Endothelial cell of umbilical vein (primary cell): ENCODE measurements around the gene UBTD2. TPM values are rescaled to one million over a fixed set of nuclear protein-coding genes. Genes with fewer than 3 reads are reported as not detected.

Source experiments
- BruUV-seq: library from RNA; stranded (reverse); fragments of 400-500 nt; replicated peaks from 2 replicates; lab custom pipeline; 2021; lab: Mats Ljungman, UMichigan
- CTCF ChIA-PET: fragments of 300-600, 350-600 bp; sonication (Branson Sonifier 250); formaldehyde crosslinking; loops from one replicate; lab custom pipeline; 2021; ENCODE audit warnings: antibody characterized with exemption, inconsistent platforms; lab: Charles Lee
- POLR2A ChIA-PET: fragments of 300-600, 350-600 bp; sonication (Branson Sonifier 250); formaldehyde crosslinking; loops from one replicate; lab custom pipeline; 2021; ENCODE audit warnings: antibody characterized with exemption, inconsistent platforms; lab: Charles Lee
- DNase-seq: peaks from one replicate; pipeline ENCODE4 v3.0.0-alpha.2; 2011; ENCODE audit warnings: low read depth, low spot score
- FAIRE-seq: peaks from 2 replicates; lab custom pipeline; 2011; peaks lifted over from hg19 to GRCh38; lab: Jason Lieb, UNC
- H2AFZ ChIP-seq: 2 replicates; pipeline ENCODE4 v1.6.0; 2012; ENCODE audit warnings: low read depth, low read length, control low read depth, inconsistent platforms
- H3K27ac ChIP-seq: 2 replicates; pipeline ENCODE4 v1.5.1; 2011; ENCODE audit warnings: low read depth, mild to moderate bottlenecking, control low read depth, low read length, moderate library complexity; ENCODE audit not compliant: insufficient read depth
- H3K27me3 ChIP-seq, 2 experiments: 2 replicates each; pipeline versions ENCODE4 v1.6.0 to v1.6.1; 2011; ENCODE audit warnings: low read length in 2 of 2, mixed read lengths in 1 of 2; ENCODE audit not compliant: control insufficient read depth in 2 of 2, insufficient read depth in 2 of 2
- H3K36me3 ChIP-seq, 2 experiments: 2 replicates in 1 of 2; 3 replicates in 1 of 2; pipeline ENCODE4 v1.5.1; 2011; ENCODE audit warnings: low read length in 2 of 2, mild to moderate bottlenecking in 1 of 2, moderate library complexity in 1 of 2; ENCODE audit not compliant: control insufficient read depth in 2 of 2, insufficient read depth in 2 of 2; ENCODE audit errors: extremely low read depth in 1 of 2
- H3K4me1 ChIP-seq: 3 replicates; pipeline ENCODE4 v1.5.1; 2011; ENCODE audit warnings: mild to moderate bottlenecking, low read length; ENCODE audit not compliant: control insufficient read depth, insufficient read depth; ENCODE audit errors: extremely low read depth
- H3K4me2 ChIP-seq: 2 replicates; pipeline ENCODE4 v1.6.1; 2011; ENCODE audit warnings: low read length, control low read depth, mixed read lengths; ENCODE audit not compliant: insufficient read depth
- H3K4me3 ChIP-seq, 3 experiments: fragments of 200-600 bp in 1 of 3; sonication (generic), shearing (Covaris generic) in 1 of 3; replicated peaks in 1 of 3; 2 replicates each; pipeline ENCODE4 v1.5.1; 2011 to 2016; ENCODE audit warnings: control low read depth in 3 of 3, low read length in 3 of 3, mild to moderate bottlenecking in 2 of 3, inconsistent platforms in 1 of 3, low read depth in 1 of 3, moderate library complexity in 1 of 3; ENCODE audit not compliant: insufficient read depth in 1 of 3
- H3K79me2 ChIP-seq: 2 replicates; pipeline ENCODE4 v1.6.0; 2012; ENCODE audit warnings: low read length, inconsistent platforms; ENCODE audit not compliant: control insufficient read depth, insufficient read depth
- H3K9ac ChIP-seq: replicated peaks from 2 replicates; pipeline ENCODE3; 2011; ENCODE audit warnings: low read length, control low read depth; ENCODE audit not compliant: insufficient read depth; ENCODE audit errors: extremely low read depth
- H3K9me1 ChIP-seq: replicated peaks from 3 replicates; pipeline ENCODE4 v1.6.0; 2011; ENCODE audit warnings: mild to moderate bottlenecking, low read length; ENCODE audit not compliant: control insufficient read depth, insufficient read depth; ENCODE audit errors: extremely low read depth
- H3K9me3 ChIP-seq: replicated peaks from 2 replicates; pipeline ENCODE4 v1.5.1; 2012; ENCODE audit warnings: low read length, inconsistent platforms; ENCODE audit not compliant: control insufficient read depth, insufficient read depth
- H4K20me1 ChIP-seq: replicated peaks from 2 replicates; pipeline ENCODE3; 2011; ENCODE audit warnings: mild to moderate bottlenecking, low read length; ENCODE audit not compliant: control insufficient read depth, insufficient read depth; ENCODE audit errors: extremely low read depth
- EZH2 ChIP-seq: IDR thresholded peaks from 2 replicates; pipeline ENCODE4 v1.6.1; 2012; ENCODE audit warnings: borderline replicate concordance, low read depth, mild to moderate bottlenecking, moderate library complexity, low read length, inconsistent platforms; ENCODE audit not compliant: severe bottlenecking
- FOS ChIP-seq: IDR thresholded peaks from 2 replicates; pipeline ENCODE4 v1.6.1; 2011; ENCODE audit warnings: mild to moderate bottlenecking, low read length, moderate library complexity, borderline replicate concordance; ENCODE audit not compliant: insufficient read depth
- GATA2 ChIP-seq: IDR thresholded peaks from 2 replicates; pipeline ENCODE4 v1.7.0; 2011; ENCODE audit warnings: low read depth, mild to moderate bottlenecking, moderate library complexity, mixed read lengths, low read length; ENCODE audit not compliant: insufficient read length, insufficient read depth
- JUN ChIP-seq: IDR thresholded peaks from 2 replicates; pipeline ENCODE4 v1.6.1; 2011; ENCODE audit warnings: borderline replicate concordance, low read depth; ENCODE audit not compliant: insufficient read length, insufficient read depth
- MYC ChIP-seq: IDR thresholded peaks from one replicate; pipeline ENCODE4 v1.6.1; 2011; ENCODE audit warnings: mild to moderate bottlenecking, low read depth, low read length
- POLR2A ChIP-seq: IDR thresholded peaks from 2 replicates; pipeline ENCODE4 v1.6.1; 2012; ENCODE audit warnings: low read depth, mild to moderate bottlenecking, control low read depth, low read length
- POLR2AphosphoS5 ChIP-seq: IDR thresholded peaks from 2 replicates; pipeline ENCODE4 v1.6.1; 2012; ENCODE audit warnings: low read depth, mild to moderate bottlenecking, control low read depth, low read length, moderate library complexity; ENCODE audit not compliant: insufficient read depth
- dilution Hi-C: fragments of 300-500 bp; cut with MboI; formaldehyde crosslinking; loops from one replicate; pipeline ENCODE4 v1.15.0; 2019; ENCODE audit warnings: low sequenced_read_pairs; ENCODE audit not compliant: extremely low pct_ligation_motif_present
- intact Hi-C: fragments of 100-400 bp; cut with micrococcal nuclease; formaldehyde crosslinking; loops from one replicate; pipeline ENCODE4 v1.10.0; 2022
- polyA plus RNA-seq, 4 experiments: library from polyadenylated mRNA; depleted of rRNA in 3 of 4; stranded (reverse) in 3 of 4; unstranded in 1 of 4; fragments of >200 nt; gene quantifications; 2 replicates each; pipeline versions ENCODE4 v1.2.1 to v1.2.3, GENCODE V29; 2011 to 2012; ENCODE audit warnings: missing spikeins in 1 of 4
- total RNA-seq: library from RNA; stranded (reverse); gene quantifications from 2 replicates; pipeline ENCODE4 v1.2.3, GENCODE V29; 2021
- TF ChIP-seq, protein P1 (sequence below), 2 donors: IDR thresholded peaks; 1 replicate in 1 of 2; 2 replicates in 1 of 2; pipeline ENCODE4 v1.5.1; 2011; ENCODE audit warnings: low read length in 2 of 2, mild to moderate bottlenecking in 2 of 2, moderate library complexity in 2 of 2, control low read depth in 1 of 2, inconsistent platforms in 1 of 2, low read depth in 1 of 2; ENCODE audit not compliant: insufficient read depth in 1 of 2; ENCODE audit errors: extremely low read depth in 1 of 2
- TF ChIP-seq, protein P2 (sequence below): IDR thresholded peaks from 2 replicates; pipeline ENCODE4 v1.6.1; 2011; ENCODE audit not compliant: insufficient read depth, insufficient read length

The UBTD2 gene
- total and polyA plus RNA-seq, 2 donors (not counting 3 experiments of a cell fraction or from before 2014, with no cell fraction given): 10.1 to 22.6 TPM

DNA sequence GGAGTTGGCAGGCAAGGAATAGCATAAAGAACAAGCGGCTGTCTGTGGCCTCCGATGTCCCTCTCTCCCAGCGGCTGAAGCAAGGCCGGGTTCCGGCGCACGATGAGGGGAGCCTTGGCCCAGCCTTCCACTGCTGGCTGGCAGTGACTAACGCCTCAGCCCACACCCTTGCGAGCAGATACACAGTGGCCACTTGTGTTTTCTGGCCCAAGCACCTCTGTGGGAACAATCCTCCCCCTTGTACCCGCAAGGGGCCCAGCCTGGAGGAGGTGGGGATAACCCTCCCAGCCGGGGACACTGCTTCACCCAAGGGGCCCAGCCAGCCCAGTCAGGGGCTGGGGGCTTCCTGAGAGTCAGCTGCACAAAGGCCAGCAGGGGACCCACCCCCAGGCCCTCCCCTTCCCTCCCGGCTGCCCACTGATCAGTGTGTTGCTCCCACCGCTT is 118.8 kb downstream of the UBTD2 start:
- no TSS peak for BruUV-seq
- Histone ChIP-seq H3K9me1 (no peaks in the 10 kb centered on the region), H4K20me1 (no peaks in the 10 kb centered on the region), H2AFZ (no peak overlapping the region), H3K27ac (no peak overlapping the region), H3K9ac (no peak overlapping the region), H3K4me2 (no peak overlapping the region), H3K79me2 (no peaks in the 10 kb centered on the region), H3K4me1 (no peaks in the 10 kb centered on the region), H3K4me3 (no peak overlapping the region), H3K27me3 (no peaks in the 10 kb centered on the region), H3K9me3 (no peaks in the 10 kb centered on the region), H3K36me3 (no peaks in the 10 kb centered on the region)
- ChIA-PET CTCF (interaction anchor here (3.5 kb wide), 1 partner anchor 24 kb away, joined by 18 read pairs; the partner anchor contains the start of gene STK10), POLR2A (interaction anchor here (0.6 kb wide), 1 partner anchor 158 kb away, joined by 9 read pairs; the partner anchor contains the start of gene FBXW11)
- dilution Hi-C loops: no loop called here
- intact Hi-C loops: no loop called here
- TF ChIP-seq, protein P1, sequence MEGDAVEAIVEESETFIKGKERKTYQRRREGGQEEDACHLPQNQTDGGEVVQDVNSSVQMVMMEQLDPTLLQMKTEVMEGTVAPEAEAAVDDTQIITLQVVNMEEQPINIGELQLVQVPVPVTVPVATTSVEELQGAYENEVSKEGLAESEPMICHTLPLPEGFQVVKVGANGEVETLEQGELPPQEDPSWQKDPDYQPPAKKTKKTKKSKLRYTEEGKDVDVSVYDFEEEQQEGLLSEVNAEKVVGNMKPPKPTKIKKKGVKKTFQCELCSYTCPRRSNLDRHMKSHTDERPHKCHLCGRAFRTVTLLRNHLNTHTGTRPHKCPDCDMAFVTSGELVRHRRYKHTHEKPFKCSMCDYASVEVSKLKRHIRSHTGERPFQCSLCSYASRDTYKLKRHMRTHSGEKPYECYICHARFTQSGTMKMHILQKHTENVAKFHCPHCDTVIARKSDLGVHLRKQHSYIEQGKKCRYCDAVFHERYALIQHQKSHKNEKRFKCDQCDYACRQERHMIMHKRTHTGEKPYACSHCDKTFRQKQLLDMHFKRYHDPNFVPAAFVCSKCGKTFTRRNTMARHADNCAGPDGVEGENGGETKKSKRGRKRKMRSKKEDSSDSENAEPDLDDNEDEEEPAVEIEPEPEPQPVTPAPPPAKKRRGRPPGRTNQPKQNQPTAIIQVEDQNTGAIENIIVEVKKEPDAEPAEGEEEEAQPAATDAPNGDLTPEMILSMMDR (IDR thresholded peaks at IDR 0.05; ENCODE audit: extremely low read depth in 1 of 2, insufficient read depth in 1 of 2, low read depth in 1 of 2, low read length in 2 of 2): no peak
- TF ChIP-seq GATA2 (no peak), MYC (no peak), JUN (no peak), EZH2 (no peak), FOS (no peak), POLR2AphosphoS5 (no peak), POLR2A (no peak)
- TF ChIP-seq, protein P2, sequence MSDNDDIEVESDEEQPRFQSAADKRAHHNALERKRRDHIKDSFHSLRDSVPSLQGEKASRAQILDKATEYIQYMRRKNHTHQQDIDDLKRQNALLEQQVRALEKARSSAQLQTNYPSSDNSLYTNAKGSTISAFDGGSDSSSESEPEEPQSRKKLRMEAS: no peak
- no peak for FAIRE-seq
- no peak for DNase-seq
